Muscle layer of colon (tissue), 2 donors: Measurements from ENCODE around the gene DZIP1L.

ENCODE experiments used
- H3K27ac ChIP-seq: one replicate; pipeline ENCODE4 v1.7.0; 2013; ENCODE audit warnings: low read depth, mild to moderate bottlenecking, low read length, moderate library complexity
- H3K27me3 ChIP-seq, 2 donors: one replicate each; pipeline ENCODE4 v1.7.0; 2013; ENCODE audit warnings: low read length in 2 of 2, mild to moderate bottlenecking in 2 of 2; ENCODE audit not compliant: insufficient read depth in 2 of 2, control insufficient read depth in 1 of 2
- H3K36me3 ChIP-seq: one replicate; pipeline ENCODE4 v1.7.0; 2013; ENCODE audit warnings: mild to moderate bottlenecking, low read length; ENCODE audit not compliant: insufficient read depth
- H3K4me1 ChIP-seq: one replicate; pipeline ENCODE4 v1.7.0; 2013; ENCODE audit warnings: mild to moderate bottlenecking, low read length; ENCODE audit not compliant: insufficient read depth
- H3K4me3 ChIP-seq, 2 donors: one replicate each; pipeline ENCODE4 v1.7.0; 2013; ENCODE audit warnings: low read length in 2 of 2, low read depth in 1 of 2, mild to moderate bottlenecking in 1 of 2, moderate library complexity in 1 of 2
- H3K9ac ChIP-seq: one replicate; pipeline ENCODE4 v1.7.0; 2013; ENCODE audit warnings: low read length
- H3K9me3 ChIP-seq: one replicate; pipeline ENCODE4 v1.7.0; 2013; ENCODE audit warnings: mild to moderate bottlenecking, low read length
- donor health status: abdominal sarcoma.
- donor health status: Adenocarcinoma of cecum.

Gene DZIP1L

GRCh38 chr3:138135146-138135832, 19.9 kb upstream of the DZIP1L start:
- Histone ChIP-seq H3K27me3 (no peaks in the 10 kb centered on the region), H3K9ac (no peak overlapping the region), H3K4me3 (no peak overlapping the region), H3K4me1 (no peaks in the 10 kb centered on the region), H3K9me3 (no peaks in the 10 kb centered on the region), H3K27ac (no peak overlapping the region), H3K36me3 (no peaks in the 10 kb centered on the region)

DNA sequence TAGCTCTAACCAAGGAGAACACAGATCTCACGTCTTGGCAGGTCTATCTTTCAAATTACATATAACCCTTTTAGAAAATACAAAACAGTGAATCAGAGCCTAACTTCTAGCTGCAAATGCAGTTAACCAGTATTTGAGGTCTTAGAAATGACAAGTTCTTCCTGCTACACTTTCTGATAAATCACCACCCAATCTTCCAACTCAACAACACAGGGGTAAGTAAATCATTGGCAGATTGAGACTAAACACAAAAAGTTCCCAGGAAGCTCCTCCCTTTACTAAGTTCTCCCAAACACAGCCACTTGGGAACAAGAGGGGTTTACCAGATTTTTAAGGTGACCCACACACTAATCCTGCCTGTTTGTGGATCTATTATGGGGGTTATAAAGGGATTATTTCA, 16.8 kb upstream of the DZIP1L start, which contains the start of gene A4GNT:
TSS of gene A4GNT (minus strand) at position 152 of the 400 bp plus-strand sequence. CDS start 1,134 bp downstream, outside the sequence.
- Histone ChIP-seq H3K9me3 (no peaks in the 10 kb centered on the region), H3K4me3 (no peak within 1 kb of the TSS), H3K9ac (no peak within 1 kb of the TSS)

DNA sequence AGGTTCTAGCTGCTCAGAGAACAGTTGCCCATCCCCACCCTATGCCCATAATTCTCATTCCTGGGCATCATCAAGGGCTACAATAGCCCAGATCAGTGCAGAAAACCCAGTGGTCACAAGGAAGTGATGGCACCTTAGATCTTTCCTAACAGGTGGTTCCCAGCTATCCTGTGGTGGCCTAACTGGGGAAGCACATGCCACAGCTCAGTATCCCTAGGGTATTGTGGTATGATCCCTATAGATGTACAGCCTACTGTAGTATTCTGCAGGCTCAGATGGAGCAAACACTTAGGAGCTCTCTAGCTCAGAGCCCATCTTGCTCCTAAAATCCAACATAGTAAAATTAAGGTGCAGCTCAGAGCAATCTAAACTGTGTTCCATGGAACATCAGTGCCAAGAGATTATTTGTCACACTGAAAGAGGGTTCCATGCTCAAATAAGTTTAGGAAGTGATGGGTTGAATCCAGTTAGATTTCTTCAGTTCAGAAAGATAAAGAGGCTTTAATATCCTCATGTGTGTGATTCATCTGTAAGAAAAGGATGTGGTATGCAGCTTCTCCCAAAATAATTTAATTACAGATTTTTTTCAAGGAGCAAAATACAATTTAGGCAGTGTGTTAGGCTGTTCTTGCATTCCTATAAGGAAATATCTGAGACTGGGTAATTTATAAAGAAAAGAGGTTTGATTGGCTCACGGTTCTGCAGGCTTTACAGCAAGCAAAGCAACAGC, 12.4 kb upstream of the DZIP1L start:
- H3K36me3 ChIP-seq, result no peaks in the 10 kb centered on the region
- H3K27ac ChIP-seq, result no peak overlapping the region
- H3K9ac ChIP-seq, result no peak overlapping the region
- no peaks in the 10 kb centered on the region for H3K27me3 ChIP-seq
- H3K4me3 ChIP-seq, result no peak overlapping the region
- no peaks in the 10 kb centered on the region for H3K9me3 ChIP-seq
- peaks cover 8% of the 10 kb centered on the region for H3K4me1 ChIP-seq

More for the DNA sequence above, 16.8 kb upstream of the DZIP1L start, which contains the start of gene A4GNT:
- H3K36me3 ChIP-seq, result no peaks in the 10 kb centered on the region
- H3K4me1 ChIP-seq, result no peaks in the 10 kb centered on the region
- H3K27ac ChIP-seq, result no peak within 1 kb of the TSS
- no peaks in the 10 kb centered on the region for H3K27me3 ChIP-seq

DNA sequence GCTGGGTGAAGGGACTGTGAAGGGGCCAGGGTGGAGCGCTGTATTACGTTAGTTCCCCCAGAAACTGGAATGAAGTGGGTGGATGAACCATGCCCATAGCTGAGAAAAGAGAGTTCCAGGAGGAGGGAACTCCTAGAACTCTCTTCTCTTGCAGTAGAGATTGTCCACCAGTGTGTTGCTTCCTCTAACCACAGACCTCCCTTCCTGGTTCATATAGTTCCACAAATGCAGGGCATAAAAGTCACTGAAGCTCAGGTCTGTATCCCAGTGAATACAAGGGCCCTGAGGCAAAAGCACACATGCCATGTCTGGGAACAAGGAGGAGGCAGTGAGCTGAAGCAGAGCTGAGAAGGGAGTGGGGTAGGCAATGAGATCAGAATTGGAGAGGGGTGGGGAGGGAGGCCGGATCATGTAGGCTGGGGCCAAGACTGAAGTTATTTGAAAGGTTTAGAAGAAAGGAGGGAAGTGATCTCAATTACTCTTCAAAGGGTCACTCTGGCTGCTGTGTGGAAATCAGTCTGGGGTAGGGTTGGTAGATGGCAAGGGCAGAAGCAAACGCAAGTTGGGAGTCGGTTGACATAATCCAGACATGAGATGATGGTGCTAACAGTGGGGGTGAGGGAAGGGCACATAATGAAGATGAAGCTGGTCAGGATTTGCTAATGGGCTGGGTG, 10.3 kb upstream of the DZIP1L start:
- H3K27ac ChIP-seq, result peak overlapping the region; percentile 20
- H3K9ac ChIP-seq, result no peak overlapping the region

DNA sequence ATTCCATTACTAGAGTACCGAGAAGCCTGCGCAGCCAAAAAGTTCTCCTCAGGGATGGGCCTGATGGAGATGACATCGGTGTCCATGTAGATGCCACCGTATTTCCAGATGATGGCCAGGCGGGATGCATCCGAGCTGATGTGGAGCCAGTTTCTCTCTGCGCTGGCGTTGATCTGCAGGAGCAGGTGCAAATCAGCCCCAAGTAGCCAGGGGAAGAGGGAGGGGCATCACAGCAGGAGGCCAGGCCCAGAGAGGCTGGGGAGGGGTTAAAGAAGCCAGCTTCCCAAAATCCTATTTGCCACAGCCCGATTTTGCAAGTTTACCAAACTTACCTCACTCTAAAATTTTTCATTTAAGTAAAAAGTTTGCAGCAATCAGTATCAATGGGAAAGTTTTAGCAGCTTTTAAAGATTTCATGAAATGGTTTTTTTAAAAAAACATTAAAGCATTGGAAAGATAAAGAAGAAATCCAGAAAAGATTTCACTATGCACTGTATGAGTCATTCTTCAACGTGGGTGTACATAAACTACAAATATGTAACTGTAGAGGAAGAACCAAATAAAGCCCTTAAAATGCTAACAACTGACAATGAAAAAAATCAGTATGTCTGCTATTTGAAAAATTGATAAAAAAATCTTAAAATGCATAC, 9.4 kb upstream of the DZIP1L start:
- Histone ChIP-seq H3K9ac (no peak overlapping the region), H3K9me3 (no peaks in the 10 kb centered on the region), H3K4me1 (peaks cover 8% of the 10 kb centered on the region), H3K27me3 (no peaks in the 10 kb centered on the region), H3K27ac (no peak overlapping the region), H3K36me3 (no peaks in the 10 kb centered on the region), H3K4me3 (no peak overlapping the region)

More for the DNA sequence above, 10.3 kb upstream of the DZIP1L start:
- peaks cover 8% of the 10 kb centered on the region for H3K4me1 ChIP-seq
- no peaks in the 10 kb centered on the region for H3K27me3 ChIP-seq
- no peak overlapping the region for H3K4me3 ChIP-seq
- no peaks in the 10 kb centered on the region for H3K36me3 ChIP-seq
- H3K9me3 ChIP-seq, result no peaks in the 10 kb centered on the region

DNA sequence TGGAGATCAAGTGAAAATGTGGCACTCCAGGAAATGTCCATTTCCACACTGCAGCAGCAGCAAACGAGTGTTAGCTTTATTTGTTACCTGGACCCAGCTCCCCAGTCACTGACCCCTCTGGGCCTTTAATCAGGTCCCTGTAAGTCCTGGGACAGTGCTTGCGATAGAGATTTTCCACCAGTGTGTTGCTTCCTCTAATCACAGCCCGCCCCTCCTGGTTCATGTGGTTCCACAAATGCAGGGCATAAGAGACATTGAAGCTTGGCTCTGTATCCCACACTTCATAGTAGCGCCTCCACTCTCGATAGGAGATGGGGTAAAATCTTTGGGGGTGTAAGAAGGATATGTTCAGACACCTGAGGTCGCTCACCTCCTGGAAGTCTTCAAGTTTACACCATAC, 8.8 kb upstream of the DZIP1L start:
- H3K9me3 ChIP-seq, result no peaks in the 10 kb centered on the region
- no peak overlapping the region for H3K4me3 ChIP-seq
- no peaks in the 10 kb centered on the region for H3K36me3 ChIP-seq
- peaks cover 8% of the 10 kb centered on the region for H3K4me1 ChIP-seq
- no peaks in the 10 kb centered on the region for H3K27me3 ChIP-seq
- no peak overlapping the region for H3K9ac ChIP-seq
- no peak overlapping the region for H3K27ac ChIP-seq

GRCh38 chr3:138119423-138119766, 4.0 kb upstream of the DZIP1L start:
- no peak overlapping the region for H3K9ac ChIP-seq
- H3K4me1 ChIP-seq, result peaks cover 4% of the 10 kb centered on the region
- H3K27ac ChIP-seq, result no peak overlapping the region
- no peaks in the 10 kb centered on the region for H3K27me3 ChIP-seq
- no peak overlapping the region for H3K4me3 ChIP-seq
- H3K9me3 ChIP-seq, result no peaks in the 10 kb centered on the region
- H3K36me3 ChIP-seq, result no peaks in the 10 kb centered on the region

GRCh38 chr3:138118612-138119422, 3.4 kb upstream of the DZIP1L start:
- no peaks in the 10 kb centered on the region for H3K9me3 ChIP-seq
- peaks cover 10% of the 10 kb centered on the region for H3K4me1 ChIP-seq
- no peak overlapping the region for H3K9ac ChIP-seq
- H3K27ac ChIP-seq, result no peak overlapping the region
- H3K4me3 ChIP-seq, result no peak overlapping the region
- no peaks in the 10 kb centered on the region for H3K36me3 ChIP-seq
- H3K27me3 ChIP-seq, result no peaks in the 10 kb centered on the region

DNA sequence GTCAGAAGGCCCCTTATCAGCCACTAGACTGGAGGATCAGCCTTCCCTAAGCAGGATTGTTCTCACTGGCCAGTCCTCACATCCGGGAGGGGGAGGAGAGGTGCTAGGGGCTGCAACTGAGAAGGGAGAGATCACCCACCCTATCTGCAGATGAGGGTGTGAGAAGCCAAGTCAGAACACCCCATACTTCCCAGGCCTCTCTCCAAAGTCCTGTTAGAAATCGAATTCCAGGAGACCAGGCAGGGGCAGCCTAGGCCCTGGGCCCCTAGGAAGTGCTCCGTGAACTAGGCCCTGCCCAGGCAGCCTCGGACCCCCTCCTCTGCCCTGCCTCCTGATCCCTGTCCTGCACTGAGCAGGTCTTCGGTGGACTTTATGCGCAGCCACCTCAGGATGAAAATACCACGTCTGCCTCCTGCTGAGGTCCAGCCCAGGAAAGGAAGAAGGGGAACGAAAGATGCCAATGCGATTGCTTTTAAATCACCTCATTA, 933 bp downstream of the DZIP1L start:
- peaks cover 7% of the 10 kb centered on the region for H3K36me3 ChIP-seq
- peak overlapping the region; percentile 81 for H3K27ac ChIP-seq
- no peaks in the 10 kb centered on the region for H3K9me3 ChIP-seq
- H3K27me3 ChIP-seq, result no peaks in the 10 kb centered on the region
- H3K4me3 ChIP-seq, result peak overlapping the region; percentile 89 to 92
- H3K4me1 ChIP-seq, result peaks cover 19% of the 10 kb centered on the region
- peak overlapping the region; percentile 85 for H3K9ac ChIP-seq

GRCh38 chr3:138113326-138113725, 2.1 kb downstream of the DZIP1L start:
- H3K4me1 ChIP-seq, result peaks cover 19% of the 10 kb centered on the region
- no peaks in the 10 kb centered on the region for H3K9me3 ChIP-seq
- H3K9ac ChIP-seq, result no peak overlapping the region
- H3K27me3 ChIP-seq, result no peaks in the 10 kb centered on the region
- H3K27ac ChIP-seq, result no peak overlapping the region
- no peak overlapping the region for H3K4me3 ChIP-seq
- H3K36me3 ChIP-seq, result peaks cover 7% of the 10 kb centered on the region
